Suprapubic skin (tissue), 4 donors: Measurements from ENCODE around the gene TAS1R3. TPM values are rescaled to one million over a fixed set of nuclear protein-coding genes. Genes with fewer than 3 reads are reported as not detected.

Source experiments
- DNase-seq, 2 donors: peaks; one replicate each; pipeline ENCODE4 v3.0.0-alpha.2; 2019; ENCODE audit warnings: low spot score in 2 of 2
- H3K27ac ChIP-seq: fragments of 200-600 bp; sonication (generic); one replicate; pipeline ENCODE4 v1.5.1; 2019
- H3K27me3 ChIP-seq: fragments of 200-600 bp; sonication (generic); one replicate; pipeline ENCODE4 v1.5.1; 2019
- H3K36me3 ChIP-seq: fragments of 200-600 bp; sonication (generic); one replicate; pipeline ENCODE4 v1.5.1; 2019
- H3K4me1 ChIP-seq: fragments of 200-600 bp; sonication (generic); one replicate; pipeline ENCODE4 v1.5.1; 2019
- H3K4me3 ChIP-seq: fragments of 200-600 bp; sonication (generic); one replicate; pipeline ENCODE4 v1.5.1; 2019; ENCODE audit warnings: mild to moderate bottlenecking
- H3K9me3 ChIP-seq: fragments of 200-600 bp; sonication (generic); one replicate; pipeline ENCODE4 v1.5.1; 2019
- EP300 ChIP-seq: sonication (generic); formaldehyde crosslinking; IDR thresholded peaks from one replicate; pipeline ENCODE4 v1.6.1; 2017; ENCODE audit warnings: antibody characterized with exemption
- POLR2A ChIP-seq, 2 donors: fragments of 450-650 bp; IDR thresholded peaks; one replicate each; pipeline ENCODE4 v1.6.1; 2017; ENCODE audit warnings: antibody characterized with exemption in 2 of 2, mild to moderate bottlenecking in 2 of 2, moderate library complexity in 2 of 2
- POLR2AphosphoS5 ChIP-seq, 3 donors: sonication (generic); formaldehyde crosslinking; IDR thresholded peaks; one replicate each; pipeline ENCODE4 v1.6.1; 2017; ENCODE audit warnings: antibody characterized with exemption in 3 of 3
- WGBS: methylation state at CpG from one replicate; pipeline ENCODE4 v1.1.5; 2018; 5-methylcytosine and 5-hydroxymethylcytosine counted together
- total RNA-seq, 4 donors: library from RNA; depleted of rRNA; stranded (reverse); fragments of >200 nt; gene quantifications; one replicate each; pipeline ENCODE4 v1.1.0, GENCODE V29; 2016
- TF ChIP-seq, protein P1 (sequence below), 2 donors: fragments of 200-600 bp in 1 of 2; fragments of 450-650 bp in 1 of 2; sonication (generic) in 1 of 2; IDR thresholded peaks; one replicate each; pipeline ENCODE4 v1.5.1; 2016 to 2019; ENCODE audit warnings: antibody characterized with exemption in 2 of 2, mild to moderate bottlenecking in 1 of 2, moderate library complexity in 1 of 2

TAS1R3 gene
- total RNA-seq, 4 donors from 2014 or later, result 0.56 to 1.8 (median 0.82) TPM

- H3K27ac ChIP-seq, result peak overlapping the region; percentile 50
- H3K9me3 ChIP-seq, result no peaks in the 10 kb centered on the region
- H3K4me3 ChIP-seq, result no peak overlapping the region
- peaks cover 50% of the 10 kb centered on the region for H3K4me1 ChIP-seq
- no peaks in the 10 kb centered on the region for H3K27me3 ChIP-seq
- TF ChIP-seq, protein P1, sequence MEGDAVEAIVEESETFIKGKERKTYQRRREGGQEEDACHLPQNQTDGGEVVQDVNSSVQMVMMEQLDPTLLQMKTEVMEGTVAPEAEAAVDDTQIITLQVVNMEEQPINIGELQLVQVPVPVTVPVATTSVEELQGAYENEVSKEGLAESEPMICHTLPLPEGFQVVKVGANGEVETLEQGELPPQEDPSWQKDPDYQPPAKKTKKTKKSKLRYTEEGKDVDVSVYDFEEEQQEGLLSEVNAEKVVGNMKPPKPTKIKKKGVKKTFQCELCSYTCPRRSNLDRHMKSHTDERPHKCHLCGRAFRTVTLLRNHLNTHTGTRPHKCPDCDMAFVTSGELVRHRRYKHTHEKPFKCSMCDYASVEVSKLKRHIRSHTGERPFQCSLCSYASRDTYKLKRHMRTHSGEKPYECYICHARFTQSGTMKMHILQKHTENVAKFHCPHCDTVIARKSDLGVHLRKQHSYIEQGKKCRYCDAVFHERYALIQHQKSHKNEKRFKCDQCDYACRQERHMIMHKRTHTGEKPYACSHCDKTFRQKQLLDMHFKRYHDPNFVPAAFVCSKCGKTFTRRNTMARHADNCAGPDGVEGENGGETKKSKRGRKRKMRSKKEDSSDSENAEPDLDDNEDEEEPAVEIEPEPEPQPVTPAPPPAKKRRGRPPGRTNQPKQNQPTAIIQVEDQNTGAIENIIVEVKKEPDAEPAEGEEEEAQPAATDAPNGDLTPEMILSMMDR (IDR thresholded peaks at IDR 0.05), result no peak
- TF ChIP-seq POLR2A (IDR thresholded peaks at IDR 0.05), result no peak
- TF ChIP-seq POLR2AphosphoS5 (IDR thresholded peaks at IDR 0.05), result no peak
- TF ChIP-seq EP300, result no peak
- peak in 1 of 2 donors; percentile 92 for DNase-seq
- 44% methylated on average over 9 of the region's 9 CpGs for WGBS
- peaks cover 45% of the 10 kb centered on the region for H3K36me3 ChIP-seq
Observed at GRCh38 chr1:1318131-1318652, 12.9 kb upstream of the TAS1R3 start.

DNA sequence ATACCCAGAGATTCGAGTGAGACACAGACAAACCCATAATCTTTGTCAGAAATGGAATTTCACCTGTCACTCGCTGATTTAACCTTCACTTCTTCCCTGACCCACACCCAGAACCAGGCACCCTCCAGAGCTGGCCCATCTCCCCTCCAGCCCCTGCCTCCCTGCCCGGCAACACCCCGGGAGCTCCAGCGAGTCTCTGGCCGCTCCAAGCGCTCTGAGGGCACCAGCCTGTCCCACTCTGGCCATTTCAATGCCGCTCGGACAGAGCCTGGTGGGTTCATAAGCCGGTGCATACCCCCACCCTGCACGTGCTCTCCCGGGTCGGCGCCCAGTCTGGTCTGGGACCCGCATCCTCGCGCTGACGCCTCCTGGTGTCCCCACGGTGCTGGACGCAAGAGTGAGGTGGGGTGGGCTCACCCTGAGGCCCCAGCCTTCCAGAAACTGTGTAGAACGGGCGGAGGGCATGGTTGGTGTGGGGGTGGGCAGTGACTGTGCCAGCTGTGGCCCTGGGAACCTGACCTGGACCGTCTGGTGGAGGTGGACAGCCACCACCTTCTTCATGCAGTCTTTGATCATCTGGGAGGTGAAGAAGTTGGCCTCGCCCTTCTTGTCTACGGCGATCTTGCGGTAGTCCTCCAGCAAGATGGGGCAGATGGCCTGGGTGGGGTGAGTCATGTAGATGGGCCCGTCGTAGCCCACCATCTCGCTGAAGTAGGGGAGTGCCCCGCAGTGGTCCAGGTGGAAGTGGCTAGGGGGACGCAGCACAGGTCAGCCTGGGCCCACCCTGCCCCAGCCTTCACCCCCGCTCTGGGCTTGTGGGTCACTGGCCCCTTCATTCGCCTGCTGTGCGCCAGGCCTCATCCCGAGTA, 12.1 kb upstream of the TAS1R3 start:
- no peaks in the 10 kb centered on the region for H3K9me3 ChIP-seq
- no peak overlapping the region for H3K4me3 ChIP-seq
- H3K27ac ChIP-seq, result peak overlapping the region; percentile 50
- H3K36me3 ChIP-seq, result peaks cover 37% of the 10 kb centered on the region
- peaks cover 58% of the 10 kb centered on the region for H3K4me1 ChIP-seq
- 88% methylated on average over 23 of the region's 36 CpGs for WGBS
- DNase-seq, result no peak
- TF ChIP-seq, protein P1 (IDR thresholded peaks at IDR 0.05), result no peak
- TF ChIP-seq POLR2AphosphoS5 (IDR thresholded peaks at IDR 0.05) (no peak), POLR2A (IDR thresholded peaks at IDR 0.05) (no peak), EP300 (no peak)
- no peaks in the 10 kb centered on the region for H3K27me3 ChIP-seq

DNA sequence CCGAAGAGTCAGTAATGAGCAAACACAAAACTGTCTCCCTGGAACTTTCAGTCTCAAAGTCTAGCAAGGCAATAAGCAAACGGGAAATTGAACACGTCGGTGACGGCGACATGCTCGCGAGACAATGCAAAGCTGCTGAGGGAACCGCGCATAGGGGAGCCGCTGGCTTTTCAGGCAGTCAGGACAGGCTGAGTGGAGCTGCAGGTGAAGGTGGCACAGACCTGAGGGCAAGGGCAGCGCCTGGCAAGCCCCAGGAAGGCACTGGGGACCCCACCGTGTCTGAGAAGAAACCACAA, 11.5 kb upstream of the TAS1R3 start:
- 91% methylated on average over 13 of the region's 13 CpGs for WGBS
- Histone ChIP-seq H3K4me3 (no peak overlapping the region), H3K9me3 (no peaks in the 10 kb centered on the region), H3K27me3 (no peaks in the 10 kb centered on the region), H3K27ac (no peak overlapping the region), H3K4me1 (peaks cover 58% of the 10 kb centered on the region), H3K36me3 (peaks cover 31% of the 10 kb centered on the region)
- no peak for DNase-seq
- TF ChIP-seq, protein P1 (IDR thresholded peaks at IDR 0.05), result no peak
- TF ChIP-seq POLR2A (IDR thresholded peaks at IDR 0.05), result no peak
- TF ChIP-seq POLR2AphosphoS5 (IDR thresholded peaks at IDR 0.05), result no peak
- no peak for TF ChIP-seq EP300

- H3K4me1 ChIP-seq, result peaks cover 68% of the 10 kb centered on the region
- no CpG with 5 or more reads among the region's 23 CpGs for WGBS
Observed at GRCh38 chr1:1320666-1321448, 10.2 kb upstream of the TAS1R3 start.

More at GRCh38 chr1:1320666-1321448, 10.2 kb upstream of the TAS1R3 start:
- Histone ChIP-seq H3K27ac (no peak overlapping the region), H3K4me3 (no peak overlapping the region), H3K36me3 (peaks cover 24% of the 10 kb centered on the region), H3K27me3 (no peaks in the 10 kb centered on the region), H3K9me3 (no peaks in the 10 kb centered on the region)
- no peak for DNase-seq
- TF ChIP-seq, protein P1 (IDR thresholded peaks at IDR 0.05), result no peak
- TF ChIP-seq POLR2A (IDR thresholded peaks at IDR 0.05), result no peak
- no peak for TF ChIP-seq POLR2AphosphoS5 (IDR thresholded peaks at IDR 0.05)
- no peak for TF ChIP-seq EP300
